ENCODE measurements around the gene KEL.
A peak's percentile ranks its signal among the peaks of the same experiment; 100 is the strongest.

KEL gene

GRCh38 chr7:142927085-142927745 is 34.9 kb downstream of the KEL start:
- DNase-seq = no peak

GRCh38 chr7:142925413-142925812 is 36.8 kb downstream of the KEL start:
- DNase-seq = peak; percentile 26

GRCh38 chr7:142923391-142923790 is 38.8 kb downstream of the KEL start:
- no peak for DNase-seq

GRCh38 chr7:142919656-142920055 is 42.5 kb downstream of the KEL start:
- DNase-seq = no peak

- DNase-seq = no peak
These were observed 43.3 kb downstream of the KEL start for GRCh38 chr7:142918901-142919300.

GRCh38 chr7:142917447-142917846 is 44.7 kb downstream of the KEL start:
- no peak for DNase-seq

GRCh38 chr7:142916508-142916907 is 45.7 kb downstream of the KEL start:
- no peak for DNase-seq

GRCh38 chr7:142915315-142915714 is 46.8 kb downstream of the KEL start:
- DNase-seq = no peak

- DNase-seq = no peak
These were observed 48.0 kb downstream of the KEL start for GRCh38 chr7:142914121-142914520.

- DNase-seq = no peak
These were observed 48.6 kb downstream of the KEL start for GRCh38 chr7:142913566-142913965.

- DNase-seq = no peak
These were observed 49.1 kb downstream of the KEL start for GRCh38 chr7:142913051-142913450.

GRCh38 chr7:142910481-142910880 is 51.7 kb downstream of the KEL start:
- no peak for DNase-seq

GRCh38 chr7:142910031-142910433 is 52.1 kb downstream of the KEL start:
- DNase-seq = no peak

GRCh38 chr7:142908921-142909890 is 53.0 kb downstream of the KEL start:
- no peak for DNase-seq

- DNase-seq = no peak
These were observed 53.9 kb downstream of the KEL start for GRCh38 chr7:142908290-142908689.

GRCh38 chr7:142906643-142907042 is 55.5 kb downstream of the KEL start:
- no peak for DNase-seq

GRCh38 chr7:142905759-142906158 is 56.4 kb downstream of the KEL start:
- no peak for DNase-seq

GRCh38 chr7:142904128-142904527 is 58.0 kb downstream of the KEL start:
- DNase-seq = no peak

GRCh38 chr7:142901426-142902259 is 60.5 kb downstream of the KEL start:
- DNase-seq = no peak

GRCh38 chr7:142899661-142900060 is 62.5 kb downstream of the KEL start:
- DNase-seq = no peak

- no peak for DNase-seq
These were observed 63.6 kb downstream of the KEL start for GRCh38 chr7:142898377-142899170.

- no peak for DNase-seq
These were observed 64.5 kb downstream of the KEL start for GRCh38 chr7:142897691-142898090.
